ENCODE measurements around the gene RAB33B. TPM values are rescaled to one million over a fixed set of nuclear protein-coding genes. Genes with fewer than 3 reads are reported as not detected.

The RAB33B gene
- total and polyA plus RNA-seq, 10 of the 15 experiments (the other 5 are each of a cell fraction or from before 2014, with no cell fraction given): 3.2 to 10.7 (median 7.5) TPM

DNA sequence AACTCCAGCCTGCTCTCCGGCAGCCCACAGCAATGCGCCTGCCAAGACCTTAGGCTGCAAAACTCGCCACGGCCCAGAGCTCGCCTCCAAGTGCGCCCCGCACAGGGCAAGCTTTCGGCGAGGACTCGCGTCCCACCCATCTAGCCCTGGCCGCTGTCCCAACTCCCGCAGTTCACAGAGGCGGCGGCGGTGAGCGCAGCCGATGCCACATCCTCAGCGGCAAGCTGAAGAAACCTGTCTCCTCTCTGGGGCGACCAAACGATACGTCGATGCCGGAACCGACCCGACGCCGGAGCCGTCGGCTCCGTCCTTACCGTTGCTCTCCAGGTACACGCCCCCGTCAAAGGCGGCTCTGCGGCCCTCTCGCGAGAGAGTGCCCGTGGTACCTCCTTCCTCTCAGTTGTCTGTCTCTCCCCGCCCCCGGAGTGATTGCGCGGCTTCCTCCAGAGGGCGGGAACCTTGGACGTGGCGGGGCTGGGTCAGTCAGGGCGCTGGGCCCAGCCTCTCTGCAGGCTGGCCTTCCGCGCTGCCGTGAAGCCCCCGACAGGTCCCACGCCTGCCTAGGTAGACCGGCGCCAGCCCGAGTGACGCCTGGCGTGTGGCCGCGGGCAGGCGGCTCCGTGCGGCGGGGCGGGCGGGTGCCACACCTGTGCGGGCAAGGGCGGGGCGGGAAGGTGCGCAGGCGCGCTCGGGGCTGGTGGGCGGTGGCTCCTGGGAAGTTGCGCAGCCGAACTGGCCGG lies 380 bp upstream of the RAB33B start (continued):
- no peak for TF ChIP-seq BCLAF1 (IDR thresholded peaks at IDR 0.05)
- TF ChIP-seq JUNB (IDR thresholded peaks at IDR 0.05): no peak
- no peak for TF ChIP-seq YBX1 (IDR thresholded peaks at IDR 0.05)
- no peak; a peak in 1 of 4 replicates for TF ChIP-seq CEBPB (IDR thresholded peaks at IDR 0.05; ENCODE audit: borderline replicate concordance in 1 of 2, low read depth in 2 of 2, low read length in 2 of 2)
- TF ChIP-seq FOS (IDR thresholded peaks at IDR 0.05; ENCODE audit: borderline replicate concordance, extremely low read depth, insufficient read length): no peak
- peak; percentile 69 for TF ChIP-seq ZNF207 (IDR thresholded peaks at IDR 0.05; ENCODE audit: borderline replicate concordance)
- TF ChIP-seq, protein P1, sequence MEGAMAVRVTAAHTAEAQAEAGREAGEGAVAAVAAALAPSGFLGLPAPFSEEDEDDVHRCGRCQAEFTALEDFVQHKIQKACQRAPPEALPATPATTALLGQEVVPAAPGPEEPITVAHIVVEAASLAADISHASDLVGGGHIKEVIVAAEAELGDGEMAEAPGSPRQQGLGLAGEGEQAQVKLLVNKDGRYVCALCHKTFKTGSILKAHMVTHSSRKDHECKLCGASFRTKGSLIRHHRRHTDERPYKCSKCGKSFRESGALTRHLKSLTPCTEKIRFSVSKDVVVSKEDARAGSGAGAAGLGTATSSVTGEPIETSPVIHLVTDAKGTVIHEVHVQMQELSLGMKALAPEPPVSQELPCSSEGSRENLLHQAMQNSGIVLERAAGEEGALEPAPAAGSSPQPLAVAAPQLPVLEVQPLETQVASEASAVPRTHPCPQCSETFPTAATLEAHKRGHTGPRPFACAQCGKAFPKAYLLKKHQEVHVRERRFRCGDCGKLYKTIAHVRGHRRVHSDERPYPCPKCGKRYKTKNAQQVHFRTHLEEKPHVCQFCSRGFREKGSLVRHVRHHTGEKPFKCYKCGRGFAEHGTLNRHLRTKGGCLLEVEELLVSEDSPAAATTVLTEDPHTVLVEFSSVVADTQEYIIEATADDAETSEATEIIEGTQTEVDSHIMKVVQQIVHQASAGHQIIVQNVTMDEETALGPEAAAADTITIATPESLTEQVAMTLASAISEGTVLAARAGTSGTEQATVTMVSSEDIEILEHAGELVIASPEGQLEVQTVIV (IDR thresholded peaks at IDR 0.05; ENCODE audit: borderline replicate concordance, partially characterized antibody): peak; percentile 17
- TF ChIP-seq MAX (IDR thresholded peaks at IDR 0.05; ENCODE audit: low read depth, low read length): peak; percentile 11
- TF ChIP-seq, protein P2, sequence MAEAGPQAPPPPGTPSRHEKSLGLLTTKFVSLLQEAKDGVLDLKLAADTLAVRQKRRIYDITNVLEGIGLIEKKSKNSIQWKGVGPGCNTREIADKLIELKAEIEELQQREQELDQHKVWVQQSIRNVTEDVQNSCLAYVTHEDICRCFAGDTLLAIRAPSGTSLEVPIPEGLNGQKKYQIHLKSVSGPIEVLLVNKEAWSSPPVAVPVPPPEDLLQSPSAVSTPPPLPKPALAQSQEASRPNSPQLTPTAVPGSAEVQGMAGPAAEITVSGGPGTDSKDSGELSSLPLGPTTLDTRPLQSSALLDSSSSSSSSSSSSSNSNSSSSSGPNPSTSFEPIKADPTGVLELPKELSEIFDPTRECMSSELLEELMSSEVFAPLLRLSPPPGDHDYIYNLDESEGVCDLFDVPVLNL (IDR thresholded peaks at IDR 0.05; ENCODE audit: low read depth, low read length): peak; percentile 69; the same call in 1 of the 2 replicates
- peak; percentile 98 for TF ChIP-seq RCOR1 (conservative IDR thresholded peaks at IDR 0.05; ENCODE audit: low read depth, low read length)
- 0 out of 2 replicates have a peak, but pooled peaks have one; percentile 22 for TF ChIP-seq JUND (IDR thresholded peaks at IDR 0.05; ENCODE audit: low read depth, low read length)
- no peak for TF ChIP-seq SP1 (IDR thresholded peaks at IDR 0.05; ENCODE audit: low read depth, low read length)
- TF ChIP-seq RELB (IDR thresholded peaks at IDR 0.05; ENCODE audit: low read depth): peak; percentile 44; the same call in 1 of the 2 replicates
- TF ChIP-seq GATAD2B (conservative IDR thresholded peaks at IDR 0.05; ENCODE audit: low read depth): peak; percentile 23; the same call in 1 of the 2 replicates
- peak; percentile 11 for TF ChIP-seq MLLT1 (IDR thresholded peaks at IDR 0.05)
- no peak; a peak in 1 of 4 replicates for TF ChIP-seq IKZF2 (IDR thresholded peaks at IDR 0.05)
- TF ChIP-seq NBN (IDR thresholded peaks at IDR 0.05): peak; percentile 91

Data from GM12878 (cell line).